GM18858 (cell line): ENCODE measurements around the gene PGLYRP2.

Experiments
- ATAC-seq: cut with Tn5 transposase; IDR thresholded peaks from one replicate; pipeline ENCODE4 v1.9.1; 2021; ENCODE audit not compliant: unreplicated experiment

Gene PGLYRP2

GRCh38 chr19:15427991-15428471 lies 51.3 kb downstream of the PGLYRP2 start:
- no peak for ATAC-seq

DNA sequence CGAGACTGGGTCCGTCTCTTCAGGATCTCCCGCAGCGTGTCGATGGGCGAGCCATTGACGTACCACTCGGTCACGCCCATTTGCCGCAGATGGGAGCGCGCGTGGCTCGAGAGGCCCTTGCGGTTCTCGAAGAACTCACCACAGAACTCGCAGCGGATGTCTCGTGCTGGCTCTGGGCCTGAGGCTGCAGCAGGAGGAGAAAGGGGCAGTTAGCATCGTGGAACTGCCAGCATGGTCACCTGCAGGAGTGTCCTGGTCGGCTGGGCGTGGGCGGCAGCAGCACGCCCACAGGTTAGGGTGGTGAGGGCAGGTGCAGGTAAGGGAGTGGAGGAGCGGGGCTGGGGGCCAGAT lies 52.0 kb downstream of the PGLYRP2 start:
- no peak for ATAC-seq

- ATAC-seq: no peak
Measured at GRCh38 chr19:15426485-15427349, 52.6 kb downstream of the PGLYRP2 start.

DNA sequence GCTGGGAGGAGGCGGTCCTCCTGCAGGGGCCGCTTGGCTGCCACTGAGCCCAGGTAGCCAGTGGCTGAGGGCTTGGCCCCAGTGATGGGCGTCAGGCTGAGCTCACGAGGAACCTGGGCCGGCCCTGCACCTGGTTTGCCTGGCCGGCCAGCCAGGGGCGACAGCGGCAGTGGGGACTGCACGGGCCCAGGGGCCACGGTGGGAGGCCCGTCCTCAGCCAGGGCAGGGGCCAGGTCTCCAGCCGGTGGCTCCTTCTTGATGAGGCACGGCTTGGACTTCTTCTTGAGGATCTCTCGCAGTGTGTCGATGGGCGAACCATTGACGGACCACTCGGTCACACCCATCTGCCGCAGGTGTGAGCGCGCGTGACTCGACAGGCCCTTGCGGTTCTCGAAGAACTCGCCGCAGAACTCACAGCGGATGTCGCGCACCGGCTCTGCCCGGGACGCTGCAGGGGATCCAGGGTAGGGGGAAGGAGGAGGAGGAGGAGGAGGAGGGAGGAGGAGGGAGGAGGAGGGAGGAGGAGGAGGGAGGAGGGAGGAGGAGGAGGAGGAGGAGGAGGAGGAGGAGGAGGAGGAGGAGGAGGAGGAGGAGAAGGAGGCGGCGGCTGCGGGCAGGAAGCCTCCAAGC lies 53.9 kb downstream of the PGLYRP2 start:
- ATAC-seq: no peak

- no peak for ATAC-seq
Measured at GRCh38 chr19:15424692-15425272, 54.5 kb downstream of the PGLYRP2 start.

- no peak for ATAC-seq
Measured at GRCh38 chr19:15424121-15424520, 55.2 kb downstream of the PGLYRP2 start.

- ATAC-seq: no peak
Measured at GRCh38 chr19:15423130-15423529, 56.2 kb downstream of the PGLYRP2 start.

GRCh38 chr19:15422296-15423075 lies 56.8 kb downstream of the PGLYRP2 start:
- no peak for ATAC-seq

DNA sequence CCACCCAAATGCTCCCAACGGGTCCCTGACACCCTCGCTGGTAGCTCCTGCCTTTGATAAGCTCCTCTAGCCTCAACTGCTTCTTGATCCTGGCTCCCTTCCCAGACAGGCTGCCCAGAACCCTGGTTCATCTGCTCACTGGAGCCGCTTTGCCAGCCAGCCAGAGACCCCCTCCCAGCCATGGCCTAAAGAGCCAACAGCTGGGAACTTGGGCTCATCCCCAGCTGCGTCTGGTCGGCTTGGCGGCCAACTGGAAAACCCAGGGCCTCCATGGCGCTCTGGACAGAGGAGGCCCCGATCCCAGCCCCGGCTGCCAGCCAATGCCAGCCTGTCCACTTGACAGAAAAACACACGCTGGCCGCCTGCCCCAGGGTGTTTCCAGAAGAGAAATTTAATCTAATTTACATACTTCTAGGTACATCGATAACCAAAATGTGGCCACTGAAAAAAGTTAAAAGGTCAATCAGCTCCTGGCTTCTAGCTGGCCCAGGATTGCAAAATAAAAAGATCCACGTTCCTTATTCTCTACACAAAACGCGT lies 57.5 kb downstream of the PGLYRP2 start:
- ATAC-seq: no peak

DNA sequence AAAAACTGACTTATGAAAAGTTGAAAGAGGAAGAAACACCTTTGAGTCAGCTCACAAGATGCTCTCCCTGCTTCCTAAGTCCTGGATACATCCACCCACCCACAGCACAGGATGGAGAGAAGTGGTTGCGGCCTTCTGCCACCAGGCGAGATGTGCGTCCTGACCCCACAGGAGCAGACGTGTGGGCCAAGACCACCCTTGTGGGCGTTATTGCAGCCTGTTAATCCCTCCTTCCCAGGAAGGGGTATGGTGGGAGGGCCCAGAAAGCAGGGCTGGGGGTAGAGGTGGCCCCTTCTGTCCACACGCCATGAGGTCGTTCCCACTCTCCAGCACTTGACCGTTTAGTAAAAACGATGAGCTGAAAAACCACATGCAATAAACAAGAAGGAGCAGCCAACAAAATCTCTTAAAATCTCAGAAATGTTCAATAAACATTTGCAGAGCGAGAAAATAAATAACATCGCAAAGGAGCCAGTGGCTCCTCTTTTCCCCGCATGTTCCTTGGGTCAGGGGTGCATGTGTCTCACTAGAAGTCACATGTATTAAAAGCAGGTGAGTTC lies 58.1 kb downstream of the PGLYRP2 start:
- no peak for ATAC-seq

GRCh38 chr19:15419413-15420025 lies 59.8 kb downstream of the PGLYRP2 start:
- no peak for ATAC-seq
